HEK293 (cell line): ENCODE data around the gene DST.

Experiments
- CTCF ChIA-PET: fragments of 350-600 bp; formaldehyde crosslinking; extraction: SDS; loops from one replicate; lab custom pipeline; 2021; ENCODE audit warnings: antibody characterized with exemption; lab: Yijun Ruan, JAX
- POLR2A ChIA-PET: fragments of 300-600 bp; formaldehyde crosslinking; extraction: SDS; loops from one replicate; lab custom pipeline; 2020; ENCODE audit warnings: antibody characterized with exemption, inconsistent platforms; lab: Yijun Ruan, JAX
- H3K27ac ChIP-seq: fragments of 200-500 bp; sonication (Bioruptor generic); 2 replicates; pipeline ENCODE4 v1.5.1; 2014; ENCODE audit warnings: low read depth, low read length, control low read depth, inconsistent platforms; ENCODE audit errors: extremely low read depth
- H3K36me3 ChIP-seq, 2 experiments: fragments of 200-500 bp in 1 of 2; sonication (Bioruptor generic) in 1 of 2; 1 replicate in 1 of 2; 2 replicates in 1 of 2; pipeline ENCODE4 v1.5.1; 2014 to 2017; ENCODE audit warnings: inconsistent platforms in 2 of 2, low read length in 2 of 2; ENCODE audit not compliant: control insufficient read depth in 2 of 2, insufficient read depth in 1 of 2
- H3K4me1 ChIP-seq: fragments of 200-500 bp; sonication (Bioruptor generic); 2 replicates; pipeline ENCODE4 v1.5.1; 2014; ENCODE audit warnings: mild to moderate bottlenecking, low read length, inconsistent platforms; ENCODE audit not compliant: control insufficient read depth, insufficient read depth
- H3K4me3 ChIP-seq: 2 replicates; pipeline ENCODE4 v1.5.1; 2011; ENCODE audit warnings: low read depth, mild to moderate bottlenecking, control low read depth, low read length, moderate library complexity
- H3K9me3 ChIP-seq: fragments of 200-500 bp; sonication (Bioruptor generic); 2 replicates; pipeline ENCODE4 v1.5.1; 2014; ENCODE audit warnings: low read depth, low read length, inconsistent platforms; ENCODE audit not compliant: control insufficient read depth, insufficient read depth
- BCL6B ChIP-seq: fragments of 450-650 bp; formaldehyde crosslinking; IDR thresholded peaks from 2 replicates; pipeline ENCODE4 v1.5.1; 2017; ENCODE audit warnings: missing biosample characterization, missing genetic modification characterization
- CTCF ChIP-seq: fragments of 450-650 bp; formaldehyde crosslinking; IDR thresholded peaks from 2 replicates; pipeline ENCODE4 v1.5.1; 2016; ENCODE audit warnings: missing biosample characterization, missing genetic modification characterization
- GLI2 ChIP-seq: fragments of 450-650 bp; formaldehyde crosslinking; IDR thresholded peaks from 2 replicates; pipeline ENCODE4; 2017; ENCODE audit warnings: missing biosample characterization, missing genetic modification characterization, low read depth, borderline replicate concordance
- KLF17 ChIP-seq: fragments of 450-650 bp; formaldehyde crosslinking; IDR thresholded peaks from 2 replicates; pipeline ENCODE4 v1.5.1; 2016; ENCODE audit warnings: missing biosample characterization, missing genetic modification characterization
- PRDM6 ChIP-seq: fragments of 450-650 bp; formaldehyde crosslinking; IDR thresholded peaks from 2 replicates; pipeline ENCODE4 v1.5.1; 2017; ENCODE audit warnings: missing biosample characterization, missing genetic modification characterization
- REST ChIP-seq: fragments of 450-650 bp; formaldehyde crosslinking; IDR thresholded peaks from 2 replicates; pipeline ENCODE4 v1.5.1; 2016; ENCODE audit warnings: missing biosample characterization, missing genetic modification characterization
- SP7 ChIP-seq: fragments of 450-650 bp; formaldehyde crosslinking; IDR thresholded peaks from 2 replicates; pipeline ENCODE4 v1.5.1; 2016; ENCODE audit warnings: missing biosample characterization, missing genetic modification characterization
- TCF7L2 ChIP-seq: IDR thresholded peaks from 2 replicates; pipeline ENCODE4 v1.6.1; 2011; ENCODE audit warnings: low read depth, mild to moderate bottlenecking, inconsistent platforms, low read length, moderate library complexity, borderline replicate concordance
- ZBTB21 ChIP-seq: fragments of 450-650 bp; formaldehyde crosslinking; IDR thresholded peaks from 2 replicates; pipeline ENCODE4 v1.5.1; 2017; ENCODE audit warnings: missing biosample characterization, missing genetic modification characterization
- ZBTB26 ChIP-seq: fragments of 450-650 bp; formaldehyde crosslinking; optimal IDR thresholded peaks from 2 replicates; pipeline ENCODE3; 2016; ENCODE audit warnings: missing biosample characterization, mild to moderate bottlenecking, missing genetic modification characterization
- ZFP69B ChIP-seq: fragments of 450-650 bp; formaldehyde crosslinking; IDR thresholded peaks from 2 replicates; pipeline ENCODE4 v1.5.1; 2016; ENCODE audit warnings: missing biosample characterization, missing genetic modification characterization
- ZNF202 ChIP-seq: fragments of 450-650 bp; formaldehyde crosslinking; IDR thresholded peaks from 2 replicates; pipeline ENCODE4 v1.5.1; 2016; ENCODE audit warnings: missing biosample characterization, missing genetic modification characterization, borderline replicate concordance
- ZNF214 ChIP-seq: fragments of 450-650 bp; formaldehyde crosslinking; IDR thresholded peaks from 2 replicates; pipeline ENCODE4 v1.5.1; 2017; ENCODE audit warnings: missing biosample characterization, mild to moderate bottlenecking, missing genetic modification characterization, borderline replicate concordance
- ZNF24 ChIP-seq: fragments of 450-650 bp; formaldehyde crosslinking; IDR thresholded peaks from 2 replicates; pipeline ENCODE4 v1.5.1; 2016; ENCODE audit warnings: missing biosample characterization, missing genetic modification characterization
- ZNF510 ChIP-seq: fragments of 450-650 bp; formaldehyde crosslinking; IDR thresholded peaks from 2 replicates; pipeline ENCODE4 v1.5.1; 2018; ENCODE audit warnings: mild to moderate bottlenecking, missing genetic modification characterization, missing biosample characterization; ENCODE audit not compliant: insufficient replicate concordance
- ZNF521 ChIP-seq: fragments of 450-650 bp; formaldehyde crosslinking; IDR thresholded peaks from 2 replicates; pipeline ENCODE4 v1.5.1; 2017; ENCODE audit warnings: missing biosample characterization, mild to moderate bottlenecking, missing genetic modification characterization
- ZNF843 ChIP-seq: fragments of 450-650 bp; formaldehyde crosslinking; IDR thresholded peaks from 2 replicates; pipeline ENCODE4 v1.5.1; 2016; ENCODE audit warnings: missing biosample characterization, missing genetic modification characterization
- ZSCAN18 ChIP-seq: fragments of 450-650 bp; formaldehyde crosslinking; IDR thresholded peaks from 2 replicates; pipeline ENCODE4 v1.5.1; 2016; ENCODE audit warnings: missing biosample characterization, missing genetic modification characterization

Gene DST

GRCh38 chr6:56525974-56526789, 116.5 kb downstream of the DST start:
- Histone ChIP-seq H3K9me3 (no peaks in the 10 kb centered on the region), H3K36me3 (peaks cover 12 to 28% of the 10 kb centered on the region in 2 experiments; a peak in 2 of 3 replicates), H3K4me3 (no peak overlapping the region), H3K4me1 (peaks cover 43% of the 10 kb centered on the region), H3K27ac (no peak overlapping the region)
- peak; percentile 23; the same call in 1 of the 2 replicates for TF ChIP-seq REST
- no peak for TF ChIP-seq SP7
- POLR2A ChIA-PET, result interaction anchor here (0.6 kb wide), 1 partner anchor 40 kb away, joined by 4 read pairs; no protein-coding TSS in a partner anchor
- CTCF ChIA-PET, result interaction anchor here (1.1 to 1.7 kb wide), 3 partner anchors 16 to 211 kb away, joined by 3 to 5 read pairs (median 4); no protein-coding TSS in a partner anchor

- Histone ChIP-seq H3K27ac (no peak overlapping the region), H3K4me1 (peaks cover 41% of the 10 kb centered on the region), H3K36me3 (peaks cover 14 to 28% of the 10 kb centered on the region in 2 experiments), H3K9me3 (no peaks in the 10 kb centered on the region), H3K4me3 (no peak overlapping the region)
- CTCF ChIA-PET, result interaction anchor here (1.1 to 1.7 kb wide), 2 partner anchors 17 to 33 kb away, joined by 3 to 5 read pairs; no protein-coding TSS in a partner anchor
- POLR2A ChIA-PET, result no interaction called here
- TF ChIP-seq GLI2, result no peak
- TF ChIP-seq ZBTB21 (tag by site-specific recombination), result no peak
- TF ChIP-seq CTCF (tag by site-specific recombination), result no peak
- peak; percentile 73; the same call in 1 of the 2 replicates for TF ChIP-seq ZNF24 (tag by site-specific recombination)
- no peak for TF ChIP-seq KLF17 (tag by site-specific recombination)
- no peak for TF ChIP-seq ZNF521 (tag by site-specific recombination)
- TF ChIP-seq ZNF510, result no peak
- TF ChIP-seq PRDM6, result peak; percentile 87
- no peak for TF ChIP-seq ZNF214 (tag by site-specific recombination)
- no peak for TF ChIP-seq ZSCAN18
- no peak for TF ChIP-seq TCF7L2
- 0 out of 2 replicates have a peak, but pooled peaks have one; percentile 22 for TF ChIP-seq ZFP69B
- TF ChIP-seq ZBTB26 (tag by site-specific recombination), result no peak
- TF ChIP-seq BCL6B (tag by site-specific recombination), result no peak
- no peak for TF ChIP-seq ZNF202 (tag by site-specific recombination)
- no peak for TF ChIP-seq ZNF843
Measured at GRCh38 chr6:56524891-56525703, 117.6 kb downstream of the DST start.
